ENCODE data around the gene TBX4. TPM values are rescaled to one million over a fixed set of nuclear protein-coding genes. Genes with fewer than 3 reads are reported as not detected.

Gene TBX4
- total and polyA plus RNA-seq, 2 of the 13 experiments (the other 11 are each of a cell fraction or from before 2014, with no cell fraction given): 0.11 to 1.1 TPM

GRCh38 chr17:61416211-61416539 lies 36.0 kb upstream of the TBX4 start (continued):
- TF ChIP-seq, protein P1, sequence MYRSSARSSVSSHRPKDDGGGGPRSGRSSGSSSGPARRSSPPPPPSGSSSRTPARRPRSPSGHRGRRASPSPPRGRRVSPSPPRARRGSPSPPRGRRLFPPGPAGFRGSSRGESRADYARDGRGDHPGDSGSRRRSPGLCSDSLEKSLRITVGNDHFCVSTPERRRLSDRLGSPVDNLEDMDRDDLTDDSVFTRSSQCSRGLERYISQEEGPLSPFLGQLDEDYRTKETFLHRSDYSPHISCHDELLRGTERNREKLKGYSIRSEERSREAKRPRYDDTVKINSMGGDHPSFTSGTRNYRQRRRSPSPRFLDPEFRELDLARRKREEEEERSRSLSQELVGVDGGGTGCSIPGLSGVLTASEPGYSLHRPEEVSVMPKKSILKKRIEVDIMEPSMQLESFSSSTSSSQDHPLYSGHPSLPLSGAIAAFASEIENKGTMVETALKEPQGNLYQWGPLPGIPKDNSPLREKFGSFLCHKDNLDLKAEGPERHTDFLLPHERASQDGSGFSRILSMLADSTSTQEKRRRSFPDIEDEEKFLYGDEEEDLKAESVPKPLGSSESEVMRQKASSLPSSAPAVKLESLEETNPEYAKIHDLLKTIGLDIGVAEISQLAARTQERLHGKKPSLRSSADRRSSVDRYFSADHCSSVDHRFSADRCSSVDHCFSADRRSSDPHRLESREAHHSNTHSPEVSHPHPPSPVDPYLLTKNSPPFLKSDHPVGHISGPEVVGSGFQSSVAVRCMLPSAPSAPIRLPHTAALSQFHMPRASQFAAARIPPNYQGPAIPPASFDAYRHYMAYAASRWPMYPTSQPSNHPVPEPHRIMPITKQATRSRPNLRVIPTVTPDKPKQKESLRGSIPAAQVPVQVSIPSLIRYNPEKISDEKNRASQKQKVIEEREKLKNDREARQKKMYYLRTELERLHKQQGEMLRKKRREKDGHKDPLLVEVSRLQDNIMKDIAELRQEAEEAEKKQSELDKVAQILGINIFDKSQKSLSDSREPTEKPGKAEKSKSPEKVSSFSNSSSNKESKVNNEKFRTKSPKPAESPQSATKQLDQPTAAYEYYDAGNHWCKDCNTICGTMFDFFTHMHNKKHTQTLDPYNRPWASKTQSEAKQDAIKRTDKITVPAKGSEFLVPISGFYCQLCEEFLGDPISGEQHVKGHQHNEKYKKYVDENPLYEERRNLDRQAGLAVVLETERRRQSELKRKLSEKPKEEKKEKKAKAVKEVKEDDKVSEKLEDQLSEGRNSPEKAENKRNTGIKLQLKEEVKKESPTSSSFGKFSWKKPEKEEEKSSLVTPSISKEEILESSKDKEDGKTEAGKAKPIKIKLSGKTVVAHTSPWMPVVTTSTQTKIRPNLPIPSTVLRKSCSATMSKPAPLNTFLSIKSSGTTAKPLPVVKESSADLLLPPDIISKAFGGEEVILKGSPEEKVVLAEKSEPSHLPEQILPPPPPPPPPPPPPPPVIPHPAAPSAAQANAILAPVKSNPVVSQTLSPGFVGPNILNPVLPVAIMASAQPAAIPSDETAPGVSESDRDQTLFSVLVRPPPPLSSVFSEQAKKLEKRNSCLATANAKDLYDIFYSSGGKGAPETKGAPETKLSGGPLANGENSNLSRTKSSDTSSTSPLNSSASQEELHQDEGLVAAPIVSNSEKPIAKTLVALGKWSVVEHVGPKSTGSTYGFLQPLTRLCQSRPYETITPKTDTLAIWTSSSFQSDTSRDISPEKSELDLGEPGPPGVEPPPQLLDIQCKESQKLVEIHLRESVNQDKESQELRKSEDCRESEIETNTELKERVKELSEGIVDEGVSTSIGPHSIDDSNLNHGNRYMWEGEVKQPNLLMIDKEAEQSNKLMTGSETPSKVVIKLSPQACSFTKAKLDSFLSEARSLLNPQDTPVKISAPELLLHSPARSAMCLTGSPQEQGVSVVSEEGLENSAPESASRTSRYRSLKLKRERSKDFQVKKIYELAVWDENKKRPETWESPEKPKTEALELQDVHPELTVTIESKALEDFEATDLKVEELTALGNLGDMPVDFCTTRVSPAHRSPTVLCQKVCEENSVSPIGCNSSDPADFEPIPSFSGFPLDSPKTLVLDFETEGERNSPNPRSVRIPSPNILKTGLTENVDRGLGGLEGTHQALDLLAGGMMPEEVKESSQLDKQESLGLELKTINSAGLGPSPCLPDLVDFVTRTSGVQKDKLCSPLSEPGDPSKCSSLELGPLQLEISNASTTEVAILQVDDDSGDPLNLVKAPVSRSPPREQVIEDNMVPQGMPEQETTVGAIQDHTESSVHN (CRISPR knock-in tag; IDR thresholded peaks at IDR 0.05): no peak
- TF ChIP-seq ZNF784 (CRISPR knock-in tag; IDR thresholded peaks at IDR 0.05; ENCODE audit: borderline replicate concordance) (no peak), TEAD3 (CRISPR knock-in tag; optimal IDR thresholded peaks at IDR 0.05; ENCODE audit: borderline replicate concordance) (peak; percentile 39), ZBTB40 (IDR thresholded peaks at IDR 0.05) (no peak), ZBTB40 (CRISPR knock-in tag; IDR thresholded peaks at IDR 0.05) (0 out of 2 replicates have a peak, but pooled peaks have one; percentile 3), SALL2 (CRISPR knock-in tag; IDR thresholded peaks at IDR 0.05) (peak; percentile 6; the same call in 1 of the 2 replicates), MEF2D (CRISPR knock-in tag; IDR thresholded peaks at IDR 0.05) (no peak), NR0B2 (CRISPR knock-in tag; IDR thresholded peaks at IDR 0.05) (peak; percentile 2; the same call in 1 of the 2 replicates), MNT (IDR thresholded peaks at IDR 0.05) (no peak)

All from HepG2 (cell line).